Dedifferentiated amniotic fluid mesenchymal stem cell (primary cell): Measurements from ENCODE around the gene ACTR3C.
"Not testable (repeated sequence)": the region's sequence is repeated elsewhere in the genome, so short reads cannot be mapped to it uniquely, and the experiment has no call there.

Source experiments
- DNase-seq: peaks from one replicate; pipeline ENCODE4 v3.0.0-alpha.2; 2016; ENCODE audit errors: extremely low spot score

Gene ACTR3C

DNA sequence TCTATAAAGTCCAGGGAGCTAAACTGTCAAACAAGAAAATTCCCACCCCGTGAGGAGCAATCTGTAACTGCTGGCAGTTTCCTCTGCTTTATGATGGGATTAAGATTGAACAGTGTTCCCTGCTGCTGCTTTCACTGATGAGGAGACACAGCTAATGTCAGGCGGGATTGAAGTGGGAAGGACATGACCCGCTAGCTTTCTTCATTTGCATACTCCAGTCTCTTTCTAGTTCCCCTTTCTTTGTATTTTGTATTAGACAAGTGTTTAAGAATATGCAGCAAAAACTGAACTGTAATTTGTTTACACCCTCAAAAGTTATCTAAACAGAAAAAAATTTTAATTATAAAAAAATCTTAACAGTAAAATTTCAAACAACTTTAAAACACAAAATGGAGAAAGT, 40.2 kb downstream of the ACTR3C start:
- not testable (repeated sequence) for DNase-seq

GRCh38 chr7:150281681-150282403, 41.5 kb downstream of the ACTR3C start:
- not testable (repeated sequence) for DNase-seq

DNA sequence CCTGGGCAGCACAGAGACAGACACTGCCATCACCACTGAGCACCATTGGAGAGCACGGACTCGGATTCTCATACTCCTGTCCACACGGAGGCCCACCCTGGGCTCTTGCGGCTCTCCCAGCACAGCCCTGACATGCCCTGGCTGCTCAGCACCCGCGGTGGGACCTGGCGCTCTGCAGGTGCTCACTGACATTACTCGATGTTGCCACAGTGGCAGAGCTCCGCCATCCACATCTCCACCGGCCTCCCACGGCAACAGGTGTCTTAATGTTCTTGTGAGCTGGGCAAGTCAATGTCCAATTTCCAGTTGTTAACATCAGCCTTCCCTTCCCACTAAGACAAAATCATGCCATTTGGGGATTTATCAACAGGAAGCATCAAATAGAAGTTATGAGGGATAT, 45.0 kb downstream of the ACTR3C start:
- DNase-seq, result not testable (repeated sequence)

DNA sequence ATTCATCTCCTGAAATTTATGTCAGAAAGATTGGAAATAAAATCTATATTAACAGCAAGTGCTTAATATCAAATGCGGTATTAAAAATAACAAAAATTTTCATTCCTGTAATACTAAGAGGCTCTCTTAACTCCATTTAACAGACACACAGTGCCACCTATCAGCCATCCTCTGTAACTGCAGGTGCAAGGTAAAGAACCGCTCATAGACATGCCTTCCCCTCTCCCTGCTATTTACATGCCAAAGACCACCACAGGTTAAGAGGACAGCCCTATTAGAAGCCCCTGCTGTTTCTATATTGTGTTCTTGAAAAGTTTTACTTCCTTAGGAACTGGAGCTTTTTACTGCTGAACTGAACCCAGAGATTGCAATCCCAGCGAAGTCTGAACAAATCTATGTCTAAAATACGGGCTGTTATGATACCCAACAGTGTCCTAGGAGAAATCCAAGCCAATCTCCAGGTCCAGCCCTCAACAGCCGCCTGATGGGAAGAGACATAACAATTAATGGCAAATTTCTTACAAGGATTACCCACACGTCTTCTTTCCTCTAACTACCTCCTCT, 47.1 kb downstream of the ACTR3C start:
- peak; percentile 21 for DNase-seq

DNA sequence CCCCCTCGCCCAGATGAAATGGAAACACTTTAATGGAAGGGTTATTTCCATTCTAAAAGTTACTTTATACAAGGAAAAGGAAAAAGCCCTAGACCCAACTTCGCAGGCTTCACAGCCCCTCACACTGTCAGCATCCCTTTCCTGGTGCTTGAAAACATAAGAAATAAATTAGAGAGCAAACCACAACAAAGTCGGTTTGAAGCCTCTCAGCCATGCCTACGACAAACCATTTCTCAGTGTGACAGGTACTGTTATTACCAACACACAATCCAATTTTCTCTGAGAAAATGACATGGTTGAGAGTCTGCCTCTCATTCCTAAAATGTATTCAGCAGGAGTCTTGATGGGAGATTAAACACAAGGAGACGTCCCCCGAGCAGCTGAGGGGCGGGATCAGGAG, 51.4 kb downstream of the ACTR3C start:
- DNase-seq, result not testable (repeated sequence)

DNA sequence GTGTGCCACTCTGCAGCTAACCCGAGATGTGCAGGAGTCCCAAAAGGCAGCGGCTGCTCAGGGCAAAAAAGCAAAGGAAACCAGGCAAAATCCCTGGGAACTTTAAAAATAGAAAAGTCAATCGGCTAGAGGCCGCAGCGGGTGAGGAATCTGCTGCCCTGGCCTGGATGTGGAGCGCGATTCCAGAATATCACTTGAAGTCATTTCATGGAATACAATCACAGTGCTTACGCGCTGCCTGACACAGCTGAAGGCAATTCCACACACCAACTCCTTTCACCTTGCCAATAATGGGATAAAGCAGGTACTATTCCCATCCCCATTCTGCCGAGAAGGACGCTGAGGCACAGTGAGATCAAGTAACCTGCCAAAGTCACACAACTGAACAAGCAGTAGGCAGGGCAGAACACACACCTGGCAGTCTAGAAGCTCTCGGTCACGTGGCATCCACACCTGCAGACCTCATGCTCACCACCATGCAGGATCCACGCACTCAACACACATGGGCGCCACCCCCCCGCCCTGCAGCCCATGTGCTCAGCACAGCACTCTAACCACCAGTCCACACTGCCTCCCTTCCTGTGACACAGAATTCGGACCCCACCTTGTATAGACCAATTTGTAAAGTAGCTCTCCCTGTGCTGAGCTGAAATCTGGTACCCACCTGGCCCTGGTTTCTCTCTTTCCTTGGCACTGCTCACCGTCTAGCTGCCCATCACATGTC, 53.1 kb downstream of the ACTR3C start:
- not testable (repeated sequence) for DNase-seq

- not testable (repeated sequence) for DNase-seq
Measured at GRCh38 chr7:150268798-150269197, 54.5 kb downstream of the ACTR3C start.

GRCh38 chr7:150268287-150268686, 55.1 kb downstream of the ACTR3C start:
- not testable (repeated sequence) for DNase-seq

DNA sequence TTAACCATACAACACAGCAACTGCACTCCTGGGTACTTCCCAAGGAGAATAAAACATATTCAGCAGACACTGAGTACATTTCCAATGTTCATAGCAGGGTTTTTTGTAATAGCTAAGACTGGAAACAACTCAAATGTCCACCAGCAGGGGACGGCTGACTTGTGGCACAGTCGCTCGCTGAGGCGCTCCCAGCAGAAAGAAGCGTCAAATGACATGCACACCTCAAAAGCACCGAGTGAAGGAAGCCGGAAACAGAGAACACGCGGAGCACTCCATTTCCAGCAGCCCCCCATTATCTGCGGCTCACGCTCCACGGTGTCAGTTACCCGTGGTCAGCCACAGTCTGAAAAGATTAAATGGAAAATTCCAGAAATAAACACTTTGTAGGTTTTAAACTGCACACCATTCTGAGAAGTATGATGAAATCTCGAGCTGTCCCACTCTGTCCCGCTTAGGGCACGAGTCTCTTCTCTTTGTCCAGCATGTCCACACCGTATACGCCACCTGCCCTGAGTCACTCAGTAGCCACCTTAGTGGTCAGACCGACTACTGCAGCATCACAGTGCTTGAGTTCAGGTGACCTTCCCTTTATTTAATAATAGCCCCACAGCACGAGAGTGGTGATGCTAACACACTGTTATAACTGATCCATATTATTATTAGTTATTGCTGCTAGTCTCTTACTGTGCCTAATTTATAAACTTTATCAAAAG, 56.2 kb downstream of the ACTR3C start:
- DNase-seq, result not testable (repeated sequence)

GRCh38 chr7:150262656-150263055, 60.7 kb downstream of the ACTR3C start:
- DNase-seq, result not testable (repeated sequence)

- not testable (repeated sequence) for DNase-seq
Measured at GRCh38 chr7:150247745-150248144, 75.6 kb downstream of the ACTR3C start.

DNA sequence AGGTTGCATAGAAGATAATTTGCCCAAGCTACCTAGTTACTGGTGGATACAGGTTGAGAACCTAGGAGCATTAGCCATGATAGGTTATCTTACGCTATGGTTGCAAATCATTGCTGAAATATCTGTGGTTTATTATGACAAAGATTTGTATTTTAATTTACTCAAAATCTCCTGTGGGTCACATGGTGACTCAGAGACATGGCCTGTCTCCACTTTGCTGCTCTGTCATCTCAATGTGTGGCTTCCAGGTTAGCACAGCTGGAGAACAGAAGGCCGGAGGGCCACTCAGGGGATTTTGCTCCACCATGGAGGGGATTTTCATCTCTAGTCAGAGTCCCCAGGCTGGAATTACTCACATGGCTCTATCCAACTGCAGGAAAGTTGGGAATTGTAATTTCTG, 78.1 kb downstream of the ACTR3C start:
- not testable (repeated sequence) for DNase-seq

- not testable (repeated sequence) for DNase-seq
Measured at GRCh38 chr7:150242935-150243334, 80.4 kb downstream of the ACTR3C start.

DNA sequence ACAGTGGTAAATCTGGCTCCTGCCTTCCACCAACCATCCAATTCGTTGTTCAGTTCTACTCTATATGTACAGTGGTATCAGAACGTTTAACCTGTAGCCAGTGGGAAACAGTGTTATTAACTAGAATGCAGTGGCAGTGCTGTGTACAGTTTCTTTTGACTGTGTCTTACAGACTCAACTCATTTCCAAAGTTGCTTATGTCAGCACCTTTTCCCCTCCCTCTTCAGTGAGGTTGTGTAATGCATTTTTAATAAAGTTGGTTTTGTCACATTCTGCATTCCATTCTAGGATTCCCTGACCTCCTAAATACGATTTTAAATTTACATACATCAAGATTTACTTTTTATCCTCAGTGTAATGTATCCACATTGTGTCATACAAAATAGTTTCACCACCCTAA, 97.9 kb downstream of the ACTR3C start:
- DNase-seq, result not testable (repeated sequence)

DNA sequence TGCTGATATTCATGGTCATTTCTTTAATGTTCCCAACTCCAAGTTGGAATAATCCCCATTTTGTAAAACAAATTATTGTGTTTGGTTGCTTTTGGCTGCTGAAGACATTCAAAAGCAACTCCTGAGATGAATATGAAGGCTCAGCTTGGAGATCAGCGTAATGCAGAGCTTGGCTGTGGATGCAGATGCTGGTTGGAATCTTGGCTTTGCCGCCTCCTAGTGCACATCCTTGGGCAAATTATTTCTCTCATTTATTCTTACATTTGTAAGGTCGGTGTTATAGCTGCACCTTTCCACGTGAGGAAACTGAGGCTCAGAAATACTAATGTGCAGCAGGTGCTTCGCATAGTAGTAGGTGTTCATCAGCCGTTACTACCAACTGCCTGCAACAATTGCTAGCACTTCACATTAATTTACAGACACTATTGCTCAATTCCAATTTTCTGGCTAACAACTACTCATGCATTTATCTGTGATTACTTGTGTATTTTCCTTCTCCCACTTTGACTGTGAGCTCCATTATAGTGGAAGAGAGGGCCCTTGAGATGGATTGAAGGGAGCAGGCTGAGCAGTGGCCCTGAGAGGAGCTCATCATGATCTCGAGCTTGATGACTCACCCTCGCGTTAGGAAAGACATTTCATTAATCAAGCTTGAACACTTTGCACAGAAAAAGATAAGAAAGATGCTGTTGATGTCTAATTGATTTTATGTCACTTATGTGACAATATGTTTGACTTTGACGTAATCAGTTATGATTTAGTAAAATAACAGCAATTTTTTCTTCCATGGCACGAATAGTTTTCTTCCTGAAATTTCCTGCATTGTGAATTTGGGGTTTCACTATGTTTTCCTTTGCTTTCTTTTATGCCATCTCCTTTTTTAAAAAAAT, 101.0 kb downstream of the ACTR3C start:
- DNase-seq, result not testable (repeated sequence)

DNA sequence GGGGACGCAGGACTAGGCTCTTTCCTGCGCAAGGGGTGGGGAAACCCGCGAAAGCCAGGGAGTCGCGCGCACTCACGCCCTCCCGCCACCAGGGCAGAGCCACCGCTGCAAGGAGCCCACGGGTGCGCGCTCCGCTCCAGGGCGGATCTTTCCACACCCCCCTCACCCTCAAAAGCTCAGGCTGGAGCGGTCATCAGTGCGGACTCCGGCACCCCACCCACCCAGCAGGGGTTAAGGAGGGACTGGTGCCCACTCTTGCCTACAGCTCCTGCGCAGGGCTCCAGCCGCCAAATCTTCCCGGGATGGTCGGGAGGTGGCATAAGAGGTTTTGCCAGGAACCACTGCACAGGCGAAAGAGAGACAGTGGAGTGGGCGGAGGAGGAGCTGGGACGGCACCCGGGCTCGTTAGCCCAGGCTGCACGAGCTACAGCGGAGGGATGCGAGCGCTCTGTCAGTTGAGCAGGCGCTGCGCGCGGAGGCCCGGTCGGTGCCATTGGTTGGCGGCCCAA, 102.6 kb downstream of the ACTR3C start:
- DNase-seq, result not testable (repeated sequence)

DNA sequence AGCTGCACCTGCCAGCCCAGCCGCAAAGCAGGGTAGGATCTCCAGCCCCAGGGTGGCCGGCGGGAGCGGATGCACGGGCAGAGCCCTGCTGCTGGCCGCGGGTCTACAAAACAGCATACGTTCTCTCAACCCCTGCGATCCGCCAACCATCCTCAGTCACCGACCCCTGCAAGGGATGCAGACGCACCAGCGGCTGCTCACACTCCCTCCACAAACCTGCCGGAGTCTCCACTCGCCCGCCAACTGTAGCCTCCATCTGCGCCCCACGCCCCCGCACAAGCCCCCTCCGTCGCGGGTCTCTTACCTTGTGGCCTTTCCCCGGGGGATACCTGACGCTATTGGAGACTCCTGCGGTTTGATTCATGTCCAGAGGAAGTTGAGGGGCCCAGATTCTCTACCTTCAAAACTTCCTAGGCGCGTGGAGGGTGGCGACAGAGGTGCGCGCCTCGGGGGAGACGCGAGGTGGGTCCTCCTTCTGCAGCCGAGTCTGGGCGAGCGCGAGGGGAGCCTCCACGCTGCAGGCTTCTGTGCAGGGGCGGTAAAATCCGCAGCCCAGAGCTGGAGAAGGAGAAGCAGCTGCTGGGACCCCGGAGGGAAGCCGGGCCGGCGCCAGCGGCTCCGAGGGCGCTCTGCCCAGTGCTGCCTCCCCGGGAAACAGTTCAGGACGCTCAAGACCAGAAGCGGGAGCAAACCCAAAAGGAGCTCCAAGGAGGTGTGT, 103.2 kb downstream of the ACTR3C start:
- DNase-seq, result not testable (repeated sequence)

DNA sequence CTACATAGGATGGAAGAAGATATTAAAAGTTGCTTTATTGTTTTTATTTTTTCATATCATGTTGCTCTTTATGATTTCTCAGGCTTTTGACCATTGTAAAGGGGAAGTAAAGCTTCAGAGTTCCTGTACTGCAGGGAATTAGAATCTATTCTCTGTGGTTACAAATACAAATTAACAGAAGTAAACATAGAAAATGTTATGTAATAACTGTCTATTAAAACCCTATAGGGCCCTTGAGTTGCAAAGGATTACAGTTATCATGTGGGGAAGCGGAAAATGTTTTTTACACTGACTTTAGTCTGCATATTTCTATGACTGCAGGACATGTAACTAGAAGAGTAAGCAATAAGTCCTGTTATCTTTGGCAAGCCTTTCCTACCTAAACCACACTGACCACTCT, 116.5 kb downstream of the ACTR3C start:
- not testable (repeated sequence) for DNase-seq

- not testable (repeated sequence) for DNase-seq
Measured at GRCh38 chr7:150205866-150206265, 117.5 kb downstream of the ACTR3C start.

- not testable (repeated sequence) for DNase-seq
Measured at GRCh38 chr7:150204577-150204976, 118.8 kb downstream of the ACTR3C start.
